ENCODE data around the gene ZNF865.

GRCh38 chr19:55617426-55617825, 12.0 kb downstream of the ZNF865 start:
- TF ChIP-seq POLR2A (IDR thresholded peaks at IDR 0.05), result no peak
- TF ChIP-seq CTCF (IDR thresholded peaks at IDR 0.05), result no peak

Measured in Peyer's patch (tissue), 4 donors.